A673 (cell line): ENCODE data around the gene WDFY3. TPM values are rescaled to one million over a fixed set of nuclear protein-coding genes. Genes with fewer than 3 reads are reported as not detected.

Experiments used
- BruUV-seq: library from RNA; stranded (reverse); fragments of 400-500 nt; replicated peaks from 2 replicates; lab custom pipeline; 2021; lab: Mats Ljungman, UMichigan
- CTCF ChIA-PET: fragments of 300-600 bp; sonication (Branson Sonifier 250); formaldehyde crosslinking; loops from one replicate; lab custom pipeline; 2022; ENCODE audit warnings: antibody characterized with exemption; lab: Charles Lee
- POLR2A ChIA-PET: fragments of 300-600 bp; sonication (Branson Sonifier 250); formaldehyde crosslinking; loops from one replicate; lab custom pipeline; 2022; ENCODE audit warnings: antibody characterized with exemption; ENCODE audit not compliant: low non-redundant PET; lab: Charles Lee
- DNase-seq: peaks from one replicate; pipeline ENCODE4 v3.0.0-alpha.2; 2015; ENCODE audit warnings: low spot score
- H3K27ac ChIP-seq: fragments of 200-600 bp; sonication (generic); 2 replicates; pipeline ENCODE4 v1.5.1; 2016; ENCODE audit warnings: mixed run types, low read depth, mild to moderate bottlenecking, mixed read lengths, antibody characterized with exemption, low read length; ENCODE audit not compliant: poor library complexity, severe bottlenecking
- H3K27me3 ChIP-seq: fragments of 200-600 bp; sonication (generic); replicated peaks from 2 replicates; pipeline ENCODE4 v1.6.1; 2017; ENCODE audit warnings: mixed run types, low read depth, mild to moderate bottlenecking, mixed read lengths, antibody characterized with exemption, low read length; ENCODE audit not compliant: insufficient read depth, poor library complexity
- H3K36me3 ChIP-seq: fragments of 200-600 bp; sonication (generic); 2 replicates; pipeline ENCODE4 v1.6.1; 2016; ENCODE audit warnings: mixed run types, mild to moderate bottlenecking, mixed read lengths, antibody characterized with exemption, low read length; ENCODE audit not compliant: insufficient read depth, poor library complexity, severe bottlenecking
- H3K4me1 ChIP-seq: fragments of 200-600 bp; sonication (generic); 2 replicates; pipeline ENCODE4 v1.6.1; 2017; ENCODE audit warnings: mixed run types, mild to moderate bottlenecking, mixed read lengths, antibody characterized with exemption, low read length; ENCODE audit not compliant: insufficient read depth, poor library complexity, severe bottlenecking
- H3K4me3 ChIP-seq: fragments of 200-600 bp; sonication (generic); 2 replicates; pipeline ENCODE4 v1.5.1; 2016; ENCODE audit warnings: low read depth, mixed run types, mild to moderate bottlenecking, mixed read lengths, low read length; ENCODE audit not compliant: poor library complexity, severe bottlenecking
- H3K9me3 ChIP-seq: fragments of 200-600 bp; sonication (generic); 2 replicates; pipeline ENCODE4 v1.6.1; 2016; ENCODE audit warnings: mixed run types, low read depth, mild to moderate bottlenecking, mixed read lengths, antibody characterized with exemption, low read length; ENCODE audit not compliant: poor library complexity, severe bottlenecking
- CTCF ChIP-seq: fragments of 300-800, 200-600 bp; sonication (generic); conservative IDR thresholded peaks from 2 replicates; pipeline ENCODE4 v1.5.1; 2017; ENCODE audit warnings: low read depth, mild to moderate bottlenecking, antibody characterized with exemption, low read length, moderate library complexity, mixed read lengths
- EZH2 ChIP-seq: fragments of 200-600 bp; sonication (generic); IDR thresholded peaks from 2 replicates; pipeline ENCODE4 v1.6.1; 2017; ENCODE audit warnings: borderline replicate concordance, low read depth, mild to moderate bottlenecking, mixed read lengths, antibody characterized with exemption, low read length; ENCODE audit not compliant: poor library complexity, severe bottlenecking
- intact Hi-C: fragments of 100-400 bp; cut with micrococcal nuclease; formaldehyde crosslinking; loops from one replicate; pipeline ENCODE4 v1.10.0; 2022; ENCODE audit not compliant: unreplicated experiment
- total RNA-seq: library from RNA; stranded (reverse); gene quantifications from 2 replicates; pipeline ENCODE4 v1.2.3, GENCODE V29; 2021

Gene WDFY3
- total RNA-seq, 1 experiment from 2014 or later = 43.4 TPM

GRCh38 chr4:84730375-84730774 lies 236.1 kb downstream of the WDFY3 start:
- Histone ChIP-seq H3K27me3 (no peaks in the 10 kb centered on the region), H3K4me1 (no peaks in the 10 kb centered on the region), H3K4me3 (no peak overlapping the region), H3K9me3 (no peaks in the 10 kb centered on the region), H3K27ac (no peak overlapping the region), H3K36me3 (peaks cover 11% of the 10 kb centered on the region)
- TF ChIP-seq CTCF (no peak), EZH2 (no peak)
- CTCF ChIA-PET = no interaction called here
- BruUV-seq = no TSS peak
- intact Hi-C loops = no loop called here
- DNase-seq = no peak
- POLR2A ChIA-PET = no interaction called here

GRCh38 chr4:84727491-84727890 lies 239.0 kb downstream of the WDFY3 start:
- TF ChIP-seq CTCF (no peak), EZH2 (no peak)
- Histone ChIP-seq H3K4me1 (no peaks in the 10 kb centered on the region), H3K36me3 (peaks cover under 1% of the 10 kb centered on the region), H3K27me3 (no peaks in the 10 kb centered on the region), H3K27ac (no peak overlapping the region), H3K9me3 (no peaks in the 10 kb centered on the region), H3K4me3 (no peak overlapping the region)
- POLR2A ChIA-PET = interaction anchor here (0.5 kb wide), 1 partner anchor 239 kb away, joined by 3 read pairs; the partner anchor contains the start of gene WDFY3
- intact Hi-C loops = no loop called here
- CTCF ChIA-PET = no interaction called here
- BruUV-seq = no TSS peak
- no peak for DNase-seq

- peaks cover 4% of the 10 kb centered on the region for H3K36me3 ChIP-seq
- H3K4me3 ChIP-seq = no peak overlapping the region
- CTCF ChIA-PET = no interaction called here
- no peak overlapping the region for H3K27ac ChIP-seq
- H3K27me3 ChIP-seq = no peaks in the 10 kb centered on the region
- no peaks in the 10 kb centered on the region for H3K9me3 ChIP-seq
- POLR2A ChIA-PET = no interaction called here
- no peak for DNase-seq
- TF ChIP-seq CTCF (no peak), EZH2 (no peak)
- no TSS peak for BruUV-seq
- no peaks in the 10 kb centered on the region for H3K4me1 ChIP-seq
- intact Hi-C loops = no loop called here
Measured at GRCh38 chr4:84726356-84726755, 240.1 kb downstream of the WDFY3 start.
